A673 (cell line): ENCODE results near the gene TLE6.

Experiments
- CTCF ChIP-seq: fragments of 300-800, 200-600 bp; sonication (generic); conservative IDR thresholded peaks from 2 replicates; pipeline ENCODE4 v1.5.1; 2017; ENCODE audit warnings: low read depth, mild to moderate bottlenecking, antibody characterized with exemption, low read length, moderate library complexity, mixed read lengths
- EZH2 ChIP-seq: fragments of 200-600 bp; sonication (generic); IDR thresholded peaks from 2 replicates; pipeline ENCODE4 v1.6.1; 2017; ENCODE audit warnings: borderline replicate concordance, low read depth, mild to moderate bottlenecking, mixed read lengths, antibody characterized with exemption, low read length; ENCODE audit not compliant: poor library complexity, severe bottlenecking

- no peak for TF ChIP-seq CTCF
- TF ChIP-seq EZH2: no peak
Observed at GRCh38 chr19:3027981-3028304, 50.6 kb downstream of the TLE6 start.
